K562 (cell line): ENCODE results near the gene RABEPK. TPM values are rescaled to one million over a fixed set of nuclear protein-coding genes. Genes with fewer than 3 reads are reported as not detected.
A peak's percentile ranks its signal among the peaks of the same experiment; 100 is the strongest.

ENCODE experiments used
- CBFA2T3 ChIP-seq: fragments of 450-650 bp; IDR thresholded peaks from 2 replicates; pipeline ENCODE4 v1.6.1; 2017
- CXXC5 ChIP-seq: fragments of 250-450 bp; sonication (Bioruptor Pico); IDR thresholded peaks from 2 replicates; pipeline ENCODE4 v1.8.0; 2022; ENCODE audit warnings: inconsistent platforms, mild to moderate bottlenecking, moderate library complexity
- DIDO1 ChIP-seq: fragments of 450-650 bp; IDR thresholded peaks from 2 replicates; pipeline ENCODE4 v1.6.1; 2016; ENCODE audit warnings: low read depth, missing biosample characterization, missing genetic modification characterization
- ETV6 ChIP-seq, 3 experiments: fragments of 150-350 bp in 1 of 3; sonication (generic) in 1 of 3; formaldehyde crosslinking in 1 of 3; IDR thresholded peaks; 2 replicates each; pipeline versions ENCODE4 v1.6.1 to v1.8.0; 2014 to 2022; ENCODE audit warnings: borderline replicate concordance in 2 of 3, low read depth in 2 of 3, antibody characterized with exemption in 1 of 3, low read length in 1 of 3, mild to moderate bottlenecking in 1 of 3, missing genetic modification reagents in 1 of 3
- KAT8 ChIP-seq: fragments of 450-650 bp; IDR thresholded peaks from 2 replicates; pipeline ENCODE4 v1.6.1; 2016; ENCODE audit warnings: low read depth, mild to moderate bottlenecking
- KDM1A ChIP-seq, 2 experiments: fragments of 450-650 bp; IDR thresholded peaks; 2 replicates each; pipeline ENCODE4 v1.6.1; 2016; ENCODE audit warnings: mild to moderate bottlenecking in 2 of 2
- PTTG1 ChIP-seq: fragments of 450-650 bp; IDR thresholded peaks from 2 replicates; pipeline ENCODE4 v1.6.1; 2016; ENCODE audit warnings: low read depth, mild to moderate bottlenecking, missing genetic modification characterization, missing compliant biosample characterization
- SREBF2 ChIP-seq: sonication (generic); formaldehyde crosslinking; IDR thresholded peaks from 2 replicates; pipeline ENCODE4 v1.4.0; 2020; ENCODE audit warnings: mild to moderate bottlenecking, missing genetic modification reagents
- TARDBP ChIP-seq: fragments of 450-650 bp; IDR thresholded peaks from 2 replicates; pipeline ENCODE4 v1.6.1; 2016
- TCF7L2 ChIP-seq: fragments of 150-350 bp; IDR thresholded peaks from 2 replicates; pipeline ENCODE4 v1.6.1; 2016; ENCODE audit warnings: low read depth, mild to moderate bottlenecking, low read length, moderate library complexity
- ZBED1 ChIP-seq: IDR thresholded peaks from 2 replicates; pipeline ENCODE4 v1.6.1; 2014
- ZBTB1 ChIP-seq: sonication (generic); formaldehyde crosslinking; IDR thresholded peaks from 2 replicates; pipeline ENCODE4 v1.8.1; 2023; ENCODE audit warnings: missing genetic modification reagents, low read depth, mild to moderate bottlenecking, borderline replicate concordance
- ZNF431 ChIP-seq: sonication (generic); formaldehyde crosslinking; IDR thresholded peaks from 2 replicates; pipeline ENCODE4 v1.8.0; 2022; ENCODE audit warnings: mild to moderate bottlenecking, missing genetic modification reagents
- polyA plus RNA-seq, 8 experiments: library from polyadenylated mRNA; depleted of rRNA in 4 of 8; stranded (reverse) in 5 of 8; unstranded in 3 of 8; fragments of >200 nt; fragmentation: Nextera tagmentation in 2 of 8; fragmentation: Illumina TruSeq in 1 of 8; extraction: Ambion mirVana in 2 of 8; extraction: Trizol in 1 of 8; gene quantifications; 2 replicates each; pipeline versions ENCODE4 v1.2.1 to v1.2.3, GENCODE V29; 2011 to 2014; ENCODE audit warnings: inconsistent platforms in 1 of 8, missing spikeins in 1 of 8
- total RNA-seq, 7 experiments: library from RNA; depleted of rRNA in 6 of 7; stranded (reverse); fragments of >200 nt in 6 of 7; fragmentation: Illumina TruSeq in 2 of 7; extraction: Trizol in 2 of 7; gene quantifications; 2 replicates each; pipeline versions ENCODE4 v1.2.1 to v1.2.3, GENCODE V29; 2011 to 2021; ENCODE audit warnings: low replicate concordance in 1 of 7
- TF ChIP-seq, protein P1 (sequence below): sonication (generic); formaldehyde crosslinking; IDR thresholded peaks from 2 replicates; pipeline ENCODE4 v1.5.0; 2020; ENCODE audit warnings: missing genetic modification reagents
- TF ChIP-seq, protein P2 (sequence below): sonication (generic); formaldehyde crosslinking; IDR thresholded peaks from 2 replicates; pipeline ENCODE4 v1.8.0; 2022; ENCODE audit warnings: mild to moderate bottlenecking, missing genetic modification reagents
- TF ChIP-seq, protein P3 (sequence below): fragments of 250-450 bp; sonication (Bioruptor Pico); IDR thresholded peaks from 2 replicates; pipeline ENCODE4 v1.4.0; 2020; ENCODE audit warnings: mild to moderate bottlenecking, moderate library complexity, borderline replicate concordance
- TF ChIP-seq, protein P4 (sequence below), 2 experiments: IDR thresholded peaks in 1 of 2; conservative IDR thresholded peaks in 1 of 2; 2 replicates each; pipeline ENCODE4 v1.6.1; 2016; ENCODE audit warnings: low read depth in 2 of 2, mild to moderate bottlenecking in 1 of 2, missing compliant biosample characterization in 1 of 2, missing genetic modification characterization in 1 of 2, moderate library complexity in 1 of 2

RABEPK gene
- total and polyA plus RNA-seq, 9 of the 15 experiments (the other 6 are each of a cell fraction or from before 2014, with no cell fraction given): 38.3 to 113 (median 52.8) TPM

DNA sequence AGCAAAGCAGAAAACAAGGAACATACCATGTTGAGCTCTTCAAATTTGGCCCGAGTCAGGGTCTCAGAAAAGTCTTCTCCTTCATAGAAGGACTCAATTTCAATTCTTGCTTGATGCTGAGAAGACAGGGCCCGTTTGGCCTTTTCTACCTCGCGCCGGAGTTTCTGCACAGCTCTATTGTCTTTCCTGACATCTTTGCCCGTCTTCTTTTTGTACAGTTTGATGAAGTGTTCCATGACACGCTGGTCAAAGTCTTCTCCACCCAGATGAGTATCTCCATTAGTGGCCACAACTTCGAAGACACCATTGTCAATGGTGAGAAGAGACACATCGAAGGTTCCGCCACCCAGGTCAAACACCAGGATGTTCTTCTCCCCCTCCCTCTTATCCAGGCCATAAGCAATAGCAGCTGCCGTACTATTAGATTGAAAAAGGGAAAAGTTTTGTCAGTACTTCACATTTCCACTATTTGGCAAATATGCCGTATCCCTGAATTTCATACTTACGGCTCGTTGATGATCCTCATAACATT is 38.6 kb downstream of the RABEPK start (continued):
- TF ChIP-seq PTTG1: no peak
- TF ChIP-seq, protein P1, sequence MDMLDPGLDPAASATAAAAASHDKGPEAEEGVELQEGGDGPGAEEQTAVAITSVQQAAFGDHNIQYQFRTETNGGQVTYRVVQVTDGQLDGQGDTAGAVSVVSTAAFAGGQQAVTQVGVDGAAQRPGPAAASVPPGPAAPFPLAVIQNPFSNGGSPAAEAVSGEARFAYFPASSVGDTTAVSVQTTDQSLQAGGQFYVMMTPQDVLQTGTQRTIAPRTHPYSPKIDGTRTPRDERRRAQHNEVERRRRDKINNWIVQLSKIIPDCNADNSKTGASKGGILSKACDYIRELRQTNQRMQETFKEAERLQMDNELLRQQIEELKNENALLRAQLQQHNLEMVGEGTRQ (CRISPR knock-in tag): no peak
- no peak for TF ChIP-seq CBFA2T3
- no peak for TF ChIP-seq KDM1A (IDR thresholded peaks at IDR 0.05)
- TF ChIP-seq ZBTB1 (CRISPR knock-in tag): no peak
- no peak for TF ChIP-seq CXXC5
- TF ChIP-seq ZNF431 (CRISPR knock-in tag): peak; percentile 51
- TF ChIP-seq ZBED1: no peak; the same call in 1 of the 2 replicates
- no peak for TF ChIP-seq DIDO1 (tag)
- TF ChIP-seq, protein P2, sequence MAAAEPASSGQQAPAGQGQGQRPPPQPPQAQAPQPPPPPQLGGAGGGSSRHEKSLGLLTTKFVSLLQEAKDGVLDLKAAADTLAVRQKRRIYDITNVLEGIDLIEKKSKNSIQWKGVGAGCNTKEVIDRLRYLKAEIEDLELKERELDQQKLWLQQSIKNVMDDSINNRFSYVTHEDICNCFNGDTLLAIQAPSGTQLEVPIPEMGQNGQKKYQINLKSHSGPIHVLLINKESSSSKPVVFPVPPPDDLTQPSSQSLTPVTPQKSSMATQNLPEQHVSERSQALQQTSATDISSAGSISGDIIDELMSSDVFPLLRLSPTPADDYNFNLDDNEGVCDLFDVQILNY: 0 out of 2 replicates have a peak, but pooled peaks have one; percentile 7
- TF ChIP-seq TCF7L2: no peak
- TF ChIP-seq ETV6 (IDR thresholded peaks at IDR 0.05; ENCODE audit: borderline replicate concordance in 1 of 2, low read depth in 2 of 2, low read length in 1 of 2): no peak
- TF ChIP-seq ETV6 (CRISPR knock-in tag; IDR thresholded peaks at IDR 0.05; ENCODE audit: borderline replicate concordance): no peak
- no peak for TF ChIP-seq SREBF2
- TF ChIP-seq, protein P3, sequence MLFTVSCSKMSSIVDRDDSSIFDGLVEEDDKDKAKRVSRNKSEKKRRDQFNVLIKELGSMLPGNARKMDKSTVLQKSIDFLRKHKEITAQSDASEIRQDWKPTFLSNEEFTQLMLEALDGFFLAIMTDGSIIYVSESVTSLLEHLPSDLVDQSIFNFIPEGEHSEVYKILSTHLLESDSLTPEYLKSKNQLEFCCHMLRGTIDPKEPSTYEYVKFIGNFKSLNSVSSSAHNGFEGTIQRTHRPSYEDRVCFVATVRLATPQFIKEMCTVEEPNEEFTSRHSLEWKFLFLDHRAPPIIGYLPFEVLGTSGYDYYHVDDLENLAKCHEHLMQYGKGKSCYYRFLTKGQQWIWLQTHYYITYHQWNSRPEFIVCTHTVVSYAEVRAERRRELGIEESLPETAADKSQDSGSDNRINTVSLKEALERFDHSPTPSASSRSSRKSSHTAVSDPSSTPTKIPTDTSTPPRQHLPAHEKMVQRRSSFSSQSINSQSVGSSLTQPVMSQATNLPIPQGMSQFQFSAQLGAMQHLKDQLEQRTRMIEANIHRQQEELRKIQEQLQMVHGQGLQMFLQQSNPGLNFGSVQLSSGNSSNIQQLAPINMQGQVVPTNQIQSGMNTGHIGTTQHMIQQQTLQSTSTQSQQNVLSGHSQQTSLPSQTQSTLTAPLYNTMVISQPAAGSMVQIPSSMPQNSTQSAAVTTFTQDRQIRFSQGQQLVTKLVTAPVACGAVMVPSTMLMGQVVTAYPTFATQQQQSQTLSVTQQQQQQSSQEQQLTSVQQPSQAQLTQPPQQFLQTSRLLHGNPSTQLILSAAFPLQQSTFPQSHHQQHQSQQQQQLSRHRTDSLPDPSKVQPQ (CRISPR knock-in tag): no peak
- TF ChIP-seq KAT8: no peak
- TF ChIP-seq, protein P4, sequence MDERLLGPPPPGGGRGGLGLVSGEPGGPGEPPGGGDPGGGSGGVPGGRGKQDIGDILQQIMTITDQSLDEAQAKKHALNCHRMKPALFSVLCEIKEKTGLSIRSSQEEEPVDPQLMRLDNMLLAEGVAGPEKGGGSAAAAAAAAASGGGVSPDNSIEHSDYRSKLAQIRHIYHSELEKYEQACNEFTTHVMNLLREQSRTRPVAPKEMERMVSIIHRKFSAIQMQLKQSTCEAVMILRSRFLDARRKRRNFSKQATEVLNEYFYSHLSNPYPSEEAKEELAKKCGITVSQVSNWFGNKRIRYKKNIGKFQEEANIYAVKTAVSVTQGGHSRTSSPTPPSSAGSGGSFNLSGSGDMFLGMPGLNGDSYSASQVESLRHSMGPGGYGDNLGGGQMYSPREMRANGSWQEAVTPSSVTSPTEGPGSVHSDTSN (CRISPR knock-in tag; IDR thresholded peaks at IDR 0.05; ENCODE audit: low read depth): no peak
- TF ChIP-seq, protein P4 (tag; conservative IDR thresholded peaks at IDR 0.05; ENCODE audit: low read depth): no peak
- no peak for TF ChIP-seq TARDBP
